HEK293T (cell line): Measurements from ENCODE around the gene PRKG1.

ENCODE experiments used
- ARNT ChIP-seq: fragments of 450-650 bp; IDR thresholded peaks from 2 replicates; pipeline ENCODE4 v1.6.1; 2017; ENCODE audit warnings: mild to moderate bottlenecking
- BHLHE40 ChIP-seq: fragments of 450-650 bp; IDR thresholded peaks from 2 replicates; pipeline ENCODE4 v1.6.1; 2016; ENCODE audit warnings: mild to moderate bottlenecking, moderate library complexity, borderline replicate concordance
- CTBP1 ChIP-seq: fragments of 450-650 bp; IDR thresholded peaks from 2 replicates; pipeline ENCODE4 v1.6.1; 2016; ENCODE audit warnings: borderline replicate concordance
- FOXA1 ChIP-seq: fragments of 450-650 bp; IDR thresholded peaks from 2 replicates; pipeline ENCODE4 v1.6.1; 2016; ENCODE audit warnings: mild to moderate bottlenecking
- FOXM1 ChIP-seq: fragments of 450-650 bp; IDR thresholded peaks from 2 replicates; pipeline ENCODE4 v1.6.1; 2017; ENCODE audit warnings: mild to moderate bottlenecking, borderline replicate concordance
- L3MBTL2 ChIP-seq: fragments of 450-650 bp; conservative IDR thresholded peaks from 2 replicates; pipeline ENCODE4 v1.6.1; 2016; ENCODE audit warnings: mild to moderate bottlenecking
- NFRKB ChIP-seq: fragments of 450-650 bp; IDR thresholded peaks from 2 replicates; pipeline ENCODE4 v1.6.1; 2016; ENCODE audit warnings: mild to moderate bottlenecking, moderate library complexity
- SP1 ChIP-seq: fragments of 450-650 bp; IDR thresholded peaks from 2 replicates; pipeline ENCODE4 v1.6.1; 2017
- SUZ12 ChIP-seq: fragments of 450-650 bp; IDR thresholded peaks from 2 replicates; pipeline ENCODE4 v1.6.1; 2016; ENCODE audit warnings: mild to moderate bottlenecking
- TARDBP ChIP-seq: fragments of 450-650 bp; IDR thresholded peaks from 2 replicates; pipeline ENCODE4 v1.6.1; 2016
- ZNF384 ChIP-seq: fragments of 450-650 bp; IDR thresholded peaks from 2 replicates; pipeline ENCODE4 v1.6.1; 2016

DNA sequence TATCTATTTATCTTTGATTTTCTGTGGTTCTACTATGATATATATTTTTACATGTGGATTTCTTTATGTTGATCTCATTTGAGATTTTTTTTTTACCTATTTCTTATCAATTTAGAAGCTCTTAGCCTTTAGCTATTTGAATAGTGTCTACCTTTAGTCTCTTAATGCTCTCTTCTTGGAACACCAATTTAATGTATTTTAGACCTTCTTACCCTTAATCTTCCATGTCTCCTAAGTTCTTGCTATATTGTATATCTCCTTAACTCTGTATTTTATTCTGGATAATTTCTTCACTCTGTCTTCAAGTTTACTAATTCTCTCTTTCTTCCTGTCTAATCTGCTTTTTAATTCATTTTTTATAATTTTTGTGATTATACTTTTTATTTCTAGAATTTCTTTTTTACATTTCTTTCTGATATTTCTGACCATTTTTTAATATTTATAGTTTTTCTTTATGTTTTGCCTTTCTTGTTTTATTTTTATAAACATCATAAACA lies 597.8 kb downstream of the PRKG1 start:
- TF ChIP-seq ARNT = no peak
- TF ChIP-seq SP1 = no peak
- no peak for TF ChIP-seq SUZ12
- TF ChIP-seq ZNF384 = no peak
- TF ChIP-seq CTBP1 = no peak
- TF ChIP-seq FOXA1 = no peak
- TF ChIP-seq TARDBP = no peak
- no peak for TF ChIP-seq NFRKB
- no peak for TF ChIP-seq BHLHE40
- no peak for TF ChIP-seq FOXM1
- TF ChIP-seq L3MBTL2 = no peak
